ENCODE data around the gene ERFL.
"Not testable (repeated sequence)": the region's sequence is repeated elsewhere in the genome, so short reads cannot be mapped to it uniquely, and the experiment has no call there.

DNA sequence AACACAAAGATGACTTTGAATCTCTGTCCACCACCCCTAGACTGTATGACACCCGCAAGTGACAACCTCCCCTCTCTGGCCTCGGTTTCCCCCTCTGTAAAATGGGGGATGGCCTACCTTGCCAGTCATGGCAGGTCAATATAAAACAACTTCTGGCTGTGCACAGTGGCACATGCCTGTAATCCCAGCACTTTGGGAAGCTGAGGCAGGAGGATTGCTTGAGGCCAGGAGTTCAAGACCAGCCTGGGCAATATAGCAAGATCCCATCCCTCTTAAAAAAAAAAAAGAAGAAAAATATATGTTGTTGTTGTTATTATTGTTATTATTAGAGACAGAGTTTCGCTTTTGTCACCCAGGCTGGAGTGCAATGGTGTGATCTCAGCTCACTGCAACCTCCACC, 52.3 kb downstream of the ERFL start:
- not testable (repeated sequence) for TF ChIP-seq CTCF, POLR2A (IDR thresholded peaks at IDR 0.05)
